Upper lobe of right lung (tissue), 1 donor: ENCODE results near the gene TMPRSS9. TPM values are rescaled to one million over a fixed set of nuclear protein-coding genes. Genes with fewer than 3 reads are reported as not detected.
"Not testable (repeated sequence)": the region's sequence is repeated elsewhere in the genome, so short reads cannot be mapped to it uniquely, and the experiment has no call there.

ENCODE experiments used
- ATAC-seq: fragments of 200-7000 bp; cut with Tn5 transposase; one replicate; pipeline ENCODE4 v1.9.1; 2020; ENCODE audit warnings: mild to moderate bottlenecking, moderate library complexity
- DNase-seq: peaks from one replicate; pipeline ENCODE4 v3.0.0-alpha.2; 2020
- H3K27ac ChIP-seq: fragments of 200-600 bp; one replicate; pipeline ENCODE4 v1.8.0; 2022
- H3K27me3 ChIP-seq: fragments of 200-600 bp; one replicate; pipeline ENCODE4 v1.8.0; 2022; ENCODE audit warnings: mild to moderate bottlenecking
- H3K36me3 ChIP-seq: fragments of 200-600 bp; one replicate; pipeline ENCODE4 v1.8.0; 2022
- H3K4me1 ChIP-seq: fragments of 200-600 bp; one replicate; pipeline ENCODE4 v1.8.0; 2022
- H3K4me3 ChIP-seq: fragments of 200-600 bp; one replicate; pipeline ENCODE4 v1.8.0; 2022; ENCODE audit warnings: mild to moderate bottlenecking
- H3K9me3 ChIP-seq: fragments of 200-600 bp; one replicate; pipeline ENCODE4 v1.8.0; 2022
- intact Hi-C: fragments of 100-400 bp; cut with DNase I; formaldehyde crosslinking; loops from one replicate; pipeline ENCODE4 v1.11.0; 2022
- microRNA-seq: library from miRNA; unstranded; fragments of <30 nt; microRNA quantifications from one replicate; pipeline ENCODE4 v1.2.0, GENCODE V29; 2020; ENCODE audit warnings: borderline microRNAs expressed
- total RNA-seq: library from RNA; stranded (reverse); fragmentation: NEBNext Ultra II Directional; extraction: Animal tissue kit (Norgen Biotek cat#: 25700); gene quantifications from one replicate; pipeline ENCODE4 v1.2.1, GENCODE V29; 2021
- TF ChIP-seq, protein P1 (sequence below): fragments of 200-600 bp; IDR thresholded peaks from one replicate; pipeline ENCODE4 v1.8.0; 2022; ENCODE audit warnings: antibody characterized with exemption
- donor health status: DM: no; HTN: yes; CAD: no; lungs with severe emphysema.

The TMPRSS9 gene
- total RNA-seq, 1 donor from 2014 or later = not detected

DNA sequence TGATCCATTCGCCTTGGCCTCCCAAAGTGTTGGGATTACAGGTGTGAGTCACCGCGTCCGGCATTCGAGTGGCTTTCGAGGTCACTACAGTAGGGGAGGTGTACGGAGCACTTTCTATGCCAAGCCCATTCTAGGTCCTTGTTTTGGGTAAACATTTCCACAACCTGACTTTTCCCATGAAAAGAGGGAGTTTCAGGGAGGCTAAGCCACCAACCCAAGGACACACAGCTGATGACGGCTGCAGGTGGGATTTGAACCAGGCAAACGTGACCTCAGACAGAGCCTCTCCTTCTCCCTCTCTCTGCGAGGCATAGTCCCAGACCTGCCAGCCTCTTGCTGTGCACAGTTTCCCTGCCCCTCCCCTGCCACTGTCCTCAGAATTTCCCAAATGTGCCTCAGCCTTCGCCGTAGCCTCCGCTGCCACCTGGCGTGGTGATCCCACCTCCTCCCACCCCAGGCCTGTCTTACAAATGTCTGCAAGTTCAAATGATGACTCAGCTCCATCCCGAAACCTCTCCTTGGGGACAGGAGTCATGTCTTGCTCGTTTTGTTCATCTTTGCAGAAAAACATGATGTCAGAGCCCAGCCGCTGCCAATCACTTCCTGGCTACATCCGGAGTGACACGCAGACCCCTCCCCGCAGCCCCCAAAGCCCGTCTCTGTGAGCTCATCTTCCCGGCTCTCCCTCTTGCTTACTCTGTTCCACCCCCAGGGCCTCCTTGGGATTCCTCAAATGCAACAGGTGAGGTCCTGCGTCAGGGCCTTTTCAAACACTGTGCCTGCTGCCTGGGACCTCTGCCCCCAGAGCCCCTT lies 109.2 kb downstream of the TMPRSS9 start:
- no peaks in the 10 kb centered on the region for H3K36me3 ChIP-seq
- DNase-seq (no peak), ATAC-seq (peak; percentile 54)
- no peaks in the 10 kb centered on the region for H3K9me3 ChIP-seq
- H3K4me3 ChIP-seq = no peak overlapping the region
- no peaks in the 10 kb centered on the region for H3K4me1 ChIP-seq
- H3K27me3 ChIP-seq = no peaks in the 10 kb centered on the region
- intact Hi-C loops = no loop called here
- no peak overlapping the region for H3K27ac ChIP-seq
- TF ChIP-seq, protein P1, sequence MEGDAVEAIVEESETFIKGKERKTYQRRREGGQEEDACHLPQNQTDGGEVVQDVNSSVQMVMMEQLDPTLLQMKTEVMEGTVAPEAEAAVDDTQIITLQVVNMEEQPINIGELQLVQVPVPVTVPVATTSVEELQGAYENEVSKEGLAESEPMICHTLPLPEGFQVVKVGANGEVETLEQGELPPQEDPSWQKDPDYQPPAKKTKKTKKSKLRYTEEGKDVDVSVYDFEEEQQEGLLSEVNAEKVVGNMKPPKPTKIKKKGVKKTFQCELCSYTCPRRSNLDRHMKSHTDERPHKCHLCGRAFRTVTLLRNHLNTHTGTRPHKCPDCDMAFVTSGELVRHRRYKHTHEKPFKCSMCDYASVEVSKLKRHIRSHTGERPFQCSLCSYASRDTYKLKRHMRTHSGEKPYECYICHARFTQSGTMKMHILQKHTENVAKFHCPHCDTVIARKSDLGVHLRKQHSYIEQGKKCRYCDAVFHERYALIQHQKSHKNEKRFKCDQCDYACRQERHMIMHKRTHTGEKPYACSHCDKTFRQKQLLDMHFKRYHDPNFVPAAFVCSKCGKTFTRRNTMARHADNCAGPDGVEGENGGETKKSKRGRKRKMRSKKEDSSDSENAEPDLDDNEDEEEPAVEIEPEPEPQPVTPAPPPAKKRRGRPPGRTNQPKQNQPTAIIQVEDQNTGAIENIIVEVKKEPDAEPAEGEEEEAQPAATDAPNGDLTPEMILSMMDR = no peak

DNA sequence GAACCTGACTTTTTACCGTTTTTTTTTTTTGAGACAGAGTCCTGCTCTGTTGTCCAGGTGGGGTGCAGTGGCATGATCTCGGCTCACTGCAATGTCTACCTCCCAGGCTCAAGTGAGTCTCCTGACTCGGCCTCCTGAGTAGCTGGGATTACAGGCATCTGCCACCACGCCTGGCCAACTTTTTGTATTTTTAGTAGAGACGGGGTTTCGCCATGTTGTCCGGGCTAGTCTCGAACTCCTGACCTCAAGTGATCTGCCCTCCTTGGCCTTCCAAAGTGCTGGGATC lies 109.8 kb downstream of the TMPRSS9 start:
- H3K27ac ChIP-seq, DNase-seq, H3K9me3 ChIP-seq, ATAC-seq, H3K4me1 ChIP-seq, H3K27me3 ChIP-seq, H3K4me3 ChIP-seq, H3K36me3 ChIP-seq: not testable (repeated sequence)
- intact Hi-C loops = loop anchor here (10.0 kb wide), 2 partner anchors 105 to 145 kb away; no protein-coding TSS in a partner anchor

DNA sequence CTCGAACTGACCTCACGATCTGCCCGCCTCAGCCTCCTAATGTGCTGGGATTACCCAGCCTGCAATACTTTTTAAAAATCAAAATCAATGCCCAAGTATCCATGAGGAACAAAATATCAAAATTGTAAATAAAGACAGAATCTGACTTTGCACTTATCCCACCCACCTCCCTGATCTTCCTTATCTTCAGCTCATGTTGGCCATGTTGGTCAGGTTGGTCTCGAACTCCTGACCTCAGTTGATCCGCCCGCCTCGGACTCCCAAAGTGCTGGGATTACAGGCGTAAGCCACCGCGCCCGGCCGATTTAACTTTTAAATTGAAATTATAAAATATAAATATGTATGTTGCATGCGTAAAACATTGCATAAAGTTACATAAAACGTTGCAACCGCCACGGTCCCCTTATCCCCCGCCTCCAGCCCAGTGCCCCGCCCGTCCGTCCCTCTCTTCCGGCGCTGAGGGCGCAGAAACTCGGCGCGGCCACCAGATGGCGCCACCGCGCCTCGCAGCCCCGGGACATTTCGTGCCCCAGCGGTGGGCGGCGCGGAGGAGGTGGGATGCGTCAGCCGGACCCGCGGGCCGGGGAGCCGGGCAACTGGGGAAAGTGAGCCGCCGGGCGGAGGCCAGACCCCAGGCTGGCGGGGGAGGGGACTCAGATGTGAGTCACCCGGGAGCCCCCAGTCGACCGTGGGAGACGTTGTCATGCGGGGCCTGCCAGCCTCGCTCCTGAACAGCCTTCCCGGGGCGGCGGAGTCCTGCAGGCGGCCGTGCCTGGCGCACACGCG lies 114.4 kb downstream of the TMPRSS9 start:
- H3K36me3 ChIP-seq = peaks cover 10% of the 10 kb centered on the region
- TF ChIP-seq, protein P1 = peak; percentile 98
- H3K27me3 ChIP-seq = no peaks in the 10 kb centered on the region
- DNase-seq (peak; percentile 93), ATAC-seq (peak; percentile 77)
- H3K27ac ChIP-seq = peak overlapping the region; percentile 91
- H3K4me1 ChIP-seq = peaks cover 23% of the 10 kb centered on the region
- H3K4me3 ChIP-seq = peak overlapping the region; percentile 93
- intact Hi-C loops = loop anchor here (10.0 kb wide), 2 partner anchors 100 to 140 kb away; no protein-coding TSS in a partner anchor
- no peaks in the 10 kb centered on the region for H3K9me3 ChIP-seq

DNA sequence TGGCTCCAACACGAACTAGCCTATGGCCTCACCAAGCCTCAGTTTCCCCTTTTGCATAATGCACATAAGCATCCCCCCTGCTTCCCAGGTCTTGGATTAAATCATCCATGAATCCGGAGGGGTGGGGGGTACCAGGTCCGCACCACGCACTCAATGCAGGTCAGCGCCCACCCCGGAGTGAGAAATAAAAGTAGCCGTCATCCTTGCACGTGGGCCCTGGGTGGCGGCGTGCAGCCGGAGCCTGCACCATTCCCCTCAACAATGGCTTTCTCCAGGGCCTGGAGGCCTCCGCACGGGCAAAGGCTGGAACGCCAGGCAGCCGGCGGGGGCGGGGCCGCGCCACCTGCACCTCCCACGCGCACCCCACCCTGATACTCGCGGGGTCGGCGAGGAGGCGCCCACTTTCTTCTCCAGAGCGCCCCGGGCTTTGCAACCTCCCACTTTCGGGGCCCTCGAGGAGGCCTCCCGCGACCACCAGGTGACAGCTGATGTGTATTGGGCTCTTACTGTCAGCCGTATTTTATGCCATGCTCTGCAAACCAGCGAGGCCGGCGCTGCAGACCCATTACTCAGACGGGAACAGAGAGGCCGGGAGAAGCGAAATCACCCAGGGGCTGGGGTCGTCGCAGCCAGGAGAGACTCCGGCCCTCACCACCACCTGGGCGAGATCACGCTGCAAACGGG lies 115.1 kb downstream of the TMPRSS9 start:
- intact Hi-C loops = loop anchor here (10.0 kb wide), 2 partner anchors 100 to 140 kb away; no protein-coding TSS in a partner anchor

More for the DNA sequence above, 115.1 kb downstream of the TMPRSS9 start:
- TF ChIP-seq, protein P1 = no peak
- DNase-seq (peak; percentile 81), ATAC-seq (peak; percentile 24)
- Histone ChIP-seq H3K4me3 (peak overlapping the region; percentile 93), H3K4me1 (peaks cover 24% of the 10 kb centered on the region), H3K9me3 (no peaks in the 10 kb centered on the region), H3K27ac (peak overlapping the region; percentile 91), H3K36me3 (peaks cover 10% of the 10 kb centered on the region), H3K27me3 (no peaks in the 10 kb centered on the region)

Small RNA genes within 50 kb of the gene (microRNA-seq; reads per million reads assigned to microRNA genes)
- not detected for gene MIR7108

Other genes with a start within 250 kb of the TMPRSS9 start
- 109 TPM for gene AP3D1, start 208.7 kb upstream of the TMPRSS9 start, total RNA-seq
- 42.0 TPM for gene DOT1L, start 196.3 kb upstream of the TMPRSS9 start, total RNA-seq
- 54.6 TPM for gene PLEKHJ1, start 123.9 kb upstream of the TMPRSS9 start, total RNA-seq
- 67.1 TPM for gene SF3A2, start 123.4 kb upstream of the TMPRSS9 start, total RNA-seq
- 6.1 TPM for gene AMH, start 110.9 kb upstream of the TMPRSS9 start, total RNA-seq
- 1.1 TPM for gene JSRP1, start 103.8 kb upstream of the TMPRSS9 start, total RNA-seq
- gene PEAK3, start 78.1 kb upstream of the TMPRSS9 start, total RNA-seq = 4.5 TPM
- not detected for gene LINGO3, start 52.1 kb upstream of the TMPRSS9 start, total RNA-seq
- 55.9 TPM for gene LSM7, start 31.7 kb upstream of the TMPRSS9 start, total RNA-seq
- gene SPPL2B, start 31.6 kb upstream of the TMPRSS9 start, total RNA-seq = 50.9 TPM
- gene TIMM13, start 67.3 kb downstream of the TMPRSS9 start, total RNA-seq = 61.0 TPM
- gene LMNB2, start 96.7 kb downstream of the TMPRSS9 start, total RNA-seq = 22.0 TPM
- gene GADD45B, start 115.9 kb downstream of the TMPRSS9 start, total RNA-seq = 91.2 TPM